ENCODE results near the gene OR2V2.

Gene OR2V2

DNA sequence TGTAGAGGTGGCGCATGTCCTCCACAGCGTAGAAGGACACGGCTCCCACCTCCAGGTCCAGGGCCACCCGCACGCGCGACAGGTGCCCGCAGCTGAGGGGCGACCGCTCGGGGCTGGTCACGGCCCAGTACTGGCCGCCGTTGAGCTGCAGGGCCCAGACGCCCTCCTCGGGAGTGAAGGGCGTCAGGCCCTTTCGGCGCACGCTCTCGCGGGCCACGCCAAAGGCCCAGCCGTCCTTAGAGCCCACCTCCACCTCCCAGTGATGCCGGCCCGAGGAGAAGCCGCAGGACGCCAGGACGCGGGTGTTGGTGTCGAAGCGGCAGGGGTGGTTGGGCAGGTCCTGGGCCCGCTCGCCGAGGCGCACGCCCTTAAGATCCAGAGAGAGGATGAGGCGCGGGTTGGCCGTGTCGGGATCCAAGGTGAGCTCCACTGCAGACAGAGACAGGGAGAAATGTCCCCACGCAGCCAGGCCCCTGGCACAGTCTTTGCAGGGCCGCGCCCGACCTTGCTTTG is 47.9 kb downstream of the OR2V2 start:
- WGBS (ENCODE audit: extremely low coverage, insufficient coverage, low lambda C conversion rate): no CpG with 5 or more reads among the region's 45 CpGs
- no peaks in the 10 kb centered on the region for H3K36me3 ChIP-seq (ENCODE audit: control insufficient read depth, insufficient read depth, low read length)
- peaks cover 4% of the 10 kb centered on the region for H3K27me3 ChIP-seq (ENCODE audit: insufficient read depth, low read length, poor library complexity)
- no peak overlapping the region for H2BK5ac ChIP-seq (ENCODE audit: low read length)
- no peak overlapping the region for H3K27ac ChIP-seq (ENCODE audit: low read depth, low read length)
- H3K4me1 ChIP-seq (ENCODE audit: control insufficient read depth, low read depth, low read length): no peaks in the 10 kb centered on the region
- no peak overlapping the region for H3K4me3 ChIP-seq (ENCODE audit: low read length)
- no peak overlapping the region for H3K56ac ChIP-seq (ENCODE audit: low read length)
- H2AK5ac ChIP-seq (ENCODE audit: low read length): no peak overlapping the region
- no peak overlapping the region for H2BK120ac ChIP-seq (ENCODE audit: low read depth, low read length)
- H3K9ac ChIP-seq (ENCODE audit: low read length): no peak overlapping the region
- no peaks in the 10 kb centered on the region for H3K79me2 ChIP-seq (ENCODE audit: control insufficient read depth, insufficient read depth, low read length)
- no peak overlapping the region for H4K8ac ChIP-seq (ENCODE audit: low read depth, low read length)
- no peak overlapping the region for H3K18ac ChIP-seq (ENCODE audit: low read length)
- H3K4ac ChIP-seq (ENCODE audit: low read depth, low read length): no peak overlapping the region
- DNase-seq: no peak
- no peaks in the 10 kb centered on the region for H3K79me1 ChIP-seq (ENCODE audit: low read length)
- no peak overlapping the region for H3K4me2 ChIP-seq (ENCODE audit: low read length)
- no peak overlapping the region for H3K23ac ChIP-seq (ENCODE audit: low read length)
- no peak overlapping the region for H4K5ac ChIP-seq (ENCODE audit: low read length)
- H2BK15ac ChIP-seq (replicated peaks; ENCODE audit: low read depth): no peak overlapping the region

DNA sequence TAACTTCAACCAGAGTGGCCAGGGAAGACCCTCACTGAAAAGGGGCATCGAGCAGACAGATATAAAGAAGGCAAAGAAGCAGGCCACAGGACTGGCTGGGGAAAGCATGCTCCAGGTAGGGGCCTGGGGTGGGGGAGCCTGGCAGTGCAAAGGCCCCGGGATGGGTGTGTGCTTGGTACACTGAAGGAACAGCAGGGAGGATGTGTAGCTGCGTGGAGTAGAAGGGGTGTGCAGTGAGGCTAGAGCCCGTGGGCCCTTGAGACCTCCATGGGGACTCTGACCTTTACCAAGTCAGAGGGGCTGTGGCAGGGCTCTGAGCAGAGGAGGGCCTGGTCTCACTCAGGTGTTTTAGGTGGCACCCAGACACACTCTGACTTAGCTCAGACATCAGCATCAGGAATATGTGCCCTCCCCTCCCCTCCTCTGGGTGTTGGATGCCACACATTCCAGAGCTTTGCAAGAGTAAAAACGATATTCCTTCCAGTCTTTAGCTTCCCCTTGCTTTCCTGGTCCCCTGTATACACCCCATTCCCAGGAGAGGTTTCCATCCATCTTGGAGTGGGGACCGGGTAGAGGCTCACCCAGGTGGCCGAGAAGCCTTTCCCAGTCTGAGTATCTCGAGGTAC is 50.1 kb downstream of the OR2V2 start:
- H3K4me2 ChIP-seq (ENCODE audit: low read length): no peak overlapping the region
- no peaks in the 10 kb centered on the region for H3K79me2 ChIP-seq (ENCODE audit: control insufficient read depth, insufficient read depth, low read length)
- H3K4ac ChIP-seq (ENCODE audit: low read depth, low read length): no peak overlapping the region
- H3K23ac ChIP-seq (ENCODE audit: low read length): no peak overlapping the region
- H3K4me3 ChIP-seq (ENCODE audit: low read length): no peak overlapping the region
- no peak overlapping the region for H2BK15ac ChIP-seq (replicated peaks; ENCODE audit: low read depth)
- H3K79me1 ChIP-seq (ENCODE audit: low read length): no peaks in the 10 kb centered on the region
- no peaks in the 10 kb centered on the region for H3K4me1 ChIP-seq (ENCODE audit: control insufficient read depth, low read depth, low read length)
- no peak overlapping the region for H4K8ac ChIP-seq (ENCODE audit: low read depth, low read length)
- H3K18ac ChIP-seq (ENCODE audit: low read length): no peak overlapping the region
- H2BK120ac ChIP-seq (ENCODE audit: low read depth, low read length): no peak overlapping the region
- H2BK5ac ChIP-seq (ENCODE audit: low read length): no peak overlapping the region
- no peaks in the 10 kb centered on the region for H3K36me3 ChIP-seq (ENCODE audit: control insufficient read depth, insufficient read depth, low read length)
- H2AK5ac ChIP-seq (ENCODE audit: low read length): no peak overlapping the region
- H4K5ac ChIP-seq (ENCODE audit: low read length): no peak overlapping the region
- no peak overlapping the region for H3K27ac ChIP-seq (ENCODE audit: low read depth, low read length)
- H3K9ac ChIP-seq (ENCODE audit: low read length): no peak overlapping the region
- H3K27me3 ChIP-seq (ENCODE audit: insufficient read depth, low read length, poor library complexity): no peaks in the 10 kb centered on the region
- H3K56ac ChIP-seq (ENCODE audit: low read length): no peak overlapping the region
- no peak for DNase-seq
- no CpG with 5 or more reads among the region's 8 CpGs for WGBS (ENCODE audit: extremely low coverage, insufficient coverage, low lambda C conversion rate)

DNA sequence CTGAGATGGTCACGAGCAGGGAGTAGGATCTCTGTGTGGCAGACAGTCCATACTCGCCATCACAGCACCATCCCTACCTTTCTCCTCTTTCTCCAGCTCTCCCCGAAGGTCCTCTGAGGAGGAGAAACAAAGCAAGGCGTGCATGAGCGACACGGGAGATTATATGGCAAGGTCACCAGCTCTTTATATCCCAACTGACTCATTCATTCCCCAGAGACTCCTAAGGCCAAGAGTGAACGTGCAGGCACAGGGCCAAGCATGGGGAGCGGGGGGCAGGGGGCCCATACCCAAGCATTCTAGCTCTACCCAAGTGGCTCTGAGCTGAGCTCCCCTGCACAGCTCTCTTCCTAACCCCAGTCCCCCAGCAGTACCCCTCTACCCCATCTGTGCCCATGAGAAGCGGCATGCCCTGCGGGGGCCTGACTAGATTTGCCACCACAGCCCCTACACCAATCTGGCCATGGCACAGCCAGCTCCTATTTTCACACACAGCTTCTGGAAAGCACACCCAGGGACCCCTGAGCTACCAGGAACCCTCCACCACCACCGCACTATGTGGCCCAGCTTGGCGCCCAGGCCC is 50.8 kb downstream of the OR2V2 start:
- Histone ChIP-seq H4K8ac (ENCODE audit: low read depth, low read length) (no peak overlapping the region), H2BK120ac (ENCODE audit: low read depth, low read length) (no peak overlapping the region), H3K27me3 (ENCODE audit: insufficient read depth, low read length, poor library complexity) (peaks cover 2% of the 10 kb centered on the region), H3K4ac (ENCODE audit: low read depth, low read length) (no peak overlapping the region), H3K23ac (ENCODE audit: low read length) (no peak overlapping the region), H2AK5ac (ENCODE audit: low read length) (no peak overlapping the region), H3K27ac (ENCODE audit: low read depth, low read length) (no peak overlapping the region), H3K4me2 (ENCODE audit: low read length) (no peak overlapping the region), H2BK15ac (replicated peaks; ENCODE audit: low read depth) (no peak overlapping the region), H3K18ac (ENCODE audit: low read length) (no peak overlapping the region), H3K4me1 (ENCODE audit: control insufficient read depth, low read depth, low read length) (no peaks in the 10 kb centered on the region), H4K5ac (ENCODE audit: low read length) (no peak overlapping the region), H2BK5ac (ENCODE audit: low read length) (no peak overlapping the region), H3K79me2 (ENCODE audit: control insufficient read depth, insufficient read depth, low read length) (no peaks in the 10 kb centered on the region), H3K4me3 (ENCODE audit: low read length) (no peak overlapping the region), H3K36me3 (ENCODE audit: control insufficient read depth, insufficient read depth, low read length) (no peaks in the 10 kb centered on the region), H3K9ac (ENCODE audit: low read length) (no peak overlapping the region), H3K79me1 (ENCODE audit: low read length) (no peaks in the 10 kb centered on the region), H3K56ac (ENCODE audit: low read length) (no peak overlapping the region)
- no CpG with 5 or more reads among the region's 12 CpGs for WGBS (ENCODE audit: extremely low coverage, insufficient coverage, low lambda C conversion rate)
- no peak for DNase-seq

DNA sequence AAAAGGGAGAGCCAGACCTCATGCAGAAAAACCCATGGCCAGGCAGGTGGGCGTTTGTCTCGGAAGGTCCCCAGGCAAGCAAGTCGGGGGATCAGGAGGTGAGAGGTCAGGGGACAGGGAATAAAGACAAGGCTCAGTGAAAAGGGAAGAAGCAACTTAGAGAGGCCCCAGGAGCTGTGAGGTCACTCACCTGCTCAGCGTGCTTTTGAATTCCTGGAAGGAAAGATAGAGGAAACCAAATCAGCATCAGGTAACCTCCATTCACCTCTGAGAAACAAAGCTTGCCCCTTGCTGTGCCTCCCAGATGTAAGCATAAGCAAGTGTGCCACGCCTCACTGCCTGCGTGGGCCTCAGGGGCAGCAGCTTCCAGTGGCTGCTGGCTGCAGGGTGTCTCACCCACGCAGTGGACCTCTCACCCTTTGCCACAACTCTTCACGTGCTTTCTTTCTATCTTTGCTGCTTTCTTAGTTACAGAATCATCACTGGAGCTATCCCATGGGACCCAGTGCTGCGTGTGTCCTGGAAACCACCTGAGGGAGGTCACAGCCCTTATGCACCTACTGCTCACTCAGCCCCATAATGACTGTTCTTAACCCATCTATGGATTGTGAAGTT is 51.6 kb downstream of the OR2V2 start:
- Histone ChIP-seq H3K4me2 (ENCODE audit: low read length) (no peak overlapping the region), H3K27ac (ENCODE audit: low read depth, low read length) (no peak overlapping the region), H3K56ac (ENCODE audit: low read length) (no peak overlapping the region), H2AK5ac (ENCODE audit: low read length) (no peak overlapping the region), H3K4me3 (ENCODE audit: low read length) (no peak overlapping the region), H4K5ac (ENCODE audit: low read length) (no peak overlapping the region), H3K79me2 (ENCODE audit: control insufficient read depth, insufficient read depth, low read length) (no peaks in the 10 kb centered on the region), H3K9ac (ENCODE audit: low read length) (no peak overlapping the region), H3K27me3 (ENCODE audit: insufficient read depth, low read length, poor library complexity) (peaks cover 10% of the 10 kb centered on the region), H3K23ac (ENCODE audit: low read length) (no peak overlapping the region), H3K4me1 (ENCODE audit: control insufficient read depth, low read depth, low read length) (no peaks in the 10 kb centered on the region), H2BK120ac (ENCODE audit: low read depth, low read length) (no peak overlapping the region), H2BK5ac (ENCODE audit: low read length) (no peak overlapping the region), H3K79me1 (ENCODE audit: low read length) (no peaks in the 10 kb centered on the region), H3K18ac (ENCODE audit: low read length) (no peak overlapping the region), H4K8ac (ENCODE audit: low read depth, low read length) (no peak overlapping the region), H2BK15ac (replicated peaks; ENCODE audit: low read depth) (no peak overlapping the region), H3K4ac (ENCODE audit: low read depth, low read length) (no peak overlapping the region), H3K36me3 (ENCODE audit: control insufficient read depth, insufficient read depth, low read length) (no peaks in the 10 kb centered on the region)
- WGBS (ENCODE audit: extremely low coverage, insufficient coverage, low lambda C conversion rate): no CpG with 5 or more reads among the region's 9 CpGs
- DNase-seq: no peak

DNA sequence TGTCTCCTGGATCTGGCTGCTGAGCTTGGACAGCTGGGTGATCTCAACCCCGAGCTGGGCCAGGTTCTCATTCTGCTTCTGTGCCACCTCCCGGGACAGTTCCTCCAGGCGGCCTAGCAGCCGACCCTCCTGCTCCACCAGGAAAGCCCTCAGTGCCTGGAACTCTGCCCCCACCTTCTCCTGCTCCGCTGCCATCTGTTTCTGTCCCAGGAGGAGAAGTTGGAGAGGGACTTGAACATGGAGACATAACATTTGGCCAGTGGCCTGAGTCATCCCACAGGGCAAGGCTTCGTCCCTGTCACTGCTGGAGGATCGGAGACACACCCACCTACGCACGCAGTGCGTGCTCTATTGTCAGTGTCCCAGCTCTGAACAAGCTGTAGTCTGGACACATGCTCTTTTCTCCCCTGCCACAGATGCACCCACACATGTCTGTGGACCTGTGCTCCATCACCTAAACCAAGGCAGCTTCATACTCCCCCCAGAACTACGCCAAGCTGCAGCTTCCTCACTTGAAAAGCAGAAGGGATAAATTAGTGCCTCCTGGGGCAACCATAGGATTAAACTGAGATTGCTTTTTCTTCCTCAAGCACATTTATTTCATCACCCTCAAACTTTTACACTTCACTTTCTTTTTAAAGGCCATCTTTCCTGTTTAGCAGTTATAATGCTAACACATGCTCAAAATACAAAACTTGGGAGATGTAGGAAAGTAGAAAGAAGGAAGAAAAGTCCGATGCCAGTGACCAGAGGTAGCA is 52.7 kb downstream of the OR2V2 start:
- Histone ChIP-seq H2BK5ac (ENCODE audit: low read length) (no peak overlapping the region), H3K18ac (ENCODE audit: low read length) (no peak overlapping the region), H3K56ac (ENCODE audit: low read length) (no peak overlapping the region), H4K8ac (ENCODE audit: low read depth, low read length) (no peak overlapping the region), H3K4me3 (ENCODE audit: low read length) (no peak overlapping the region), H3K4me1 (ENCODE audit: control insufficient read depth, low read depth, low read length) (no peaks in the 10 kb centered on the region), H2AK5ac (ENCODE audit: low read length) (no peak overlapping the region), H3K36me3 (ENCODE audit: control insufficient read depth, insufficient read depth, low read length) (no peaks in the 10 kb centered on the region), H3K4ac (ENCODE audit: low read depth, low read length) (no peak overlapping the region), H3K79me2 (ENCODE audit: control insufficient read depth, insufficient read depth, low read length) (no peaks in the 10 kb centered on the region), H3K9ac (ENCODE audit: low read length) (no peak overlapping the region), H2BK15ac (replicated peaks; ENCODE audit: low read depth) (no peak overlapping the region), H2BK120ac (ENCODE audit: low read depth, low read length) (no peak overlapping the region), H3K79me1 (ENCODE audit: low read length) (no peaks in the 10 kb centered on the region), H3K23ac (ENCODE audit: low read length) (no peak overlapping the region), H3K27ac (ENCODE audit: low read depth, low read length) (no peak overlapping the region), H4K5ac (ENCODE audit: low read length) (no peak overlapping the region), H3K4me2 (ENCODE audit: low read length) (no peak overlapping the region), H3K27me3 (ENCODE audit: insufficient read depth, low read length, poor library complexity) (peaks cover 20% of the 10 kb centered on the region)
- WGBS (ENCODE audit: extremely low coverage, insufficient coverage, low lambda C conversion rate): no CpG with 5 or more reads among the region's 12 CpGs
- DNase-seq: no peak
